SKM-1 treated with dmso at 0.1 percent for 144 hours (cell line): Measurements from ENCODE around the gene PLP1.
"Not testable (repeated sequence)": the region's sequence is repeated elsewhere in the genome, so short reads cannot be mapped to it uniquely, and the experiment has no call there.

Experiments
- DNase-seq: peaks from one replicate; lab custom pipeline; 2025; ENCODE audit not compliant: unreplicated experiment; lab: John Stamatoyannopoulos, UW

The PLP1 gene, protein sequence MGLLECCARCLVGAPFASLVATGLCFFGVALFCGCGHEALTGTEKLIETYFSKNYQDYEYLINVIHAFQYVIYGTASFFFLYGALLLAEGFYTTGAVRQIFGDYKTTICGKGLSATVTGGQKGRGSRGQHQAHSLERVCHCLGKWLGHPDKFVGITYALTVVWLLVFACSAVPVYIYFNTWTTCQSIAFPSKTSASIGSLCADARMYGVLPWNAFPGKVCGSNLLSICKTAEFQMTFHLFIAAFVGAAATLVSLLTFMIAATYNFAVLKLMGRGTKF

DNA sequence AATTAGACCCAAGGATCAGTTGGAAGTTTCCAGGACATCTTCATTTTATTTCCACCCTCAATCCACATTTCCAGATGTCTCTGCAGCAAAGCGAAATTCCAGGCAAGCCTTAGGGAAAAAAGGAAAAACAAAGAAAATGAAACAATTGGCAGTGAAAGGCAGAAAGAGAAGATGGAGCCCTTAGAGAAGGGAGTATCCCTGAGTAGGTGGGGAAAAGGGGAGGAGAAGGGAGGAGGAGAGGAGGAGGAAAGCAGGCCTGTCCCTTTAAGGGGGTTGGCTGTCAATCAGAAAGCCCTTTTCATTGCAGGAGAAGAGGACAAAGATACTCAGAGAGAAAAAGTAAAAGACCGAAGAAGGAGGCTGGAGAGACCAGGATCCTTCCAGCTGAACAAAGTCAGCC lies at the start of gene PLP1:
Gene PLP1 (plus strand): TSS at position 295 of the 400 bp plus-strand sequence. CDS start 156 bp downstream, outside the sequence.
- no peak for DNase-seq

GRCh38 chrX:103727115-103727514 lies 49.5 kb upstream of the PLP1 start:
- no peak for DNase-seq

GRCh38 chrX:103729015-103729414 lies 47.6 kb upstream of the PLP1 start:
- DNase-seq: no peak

DNA sequence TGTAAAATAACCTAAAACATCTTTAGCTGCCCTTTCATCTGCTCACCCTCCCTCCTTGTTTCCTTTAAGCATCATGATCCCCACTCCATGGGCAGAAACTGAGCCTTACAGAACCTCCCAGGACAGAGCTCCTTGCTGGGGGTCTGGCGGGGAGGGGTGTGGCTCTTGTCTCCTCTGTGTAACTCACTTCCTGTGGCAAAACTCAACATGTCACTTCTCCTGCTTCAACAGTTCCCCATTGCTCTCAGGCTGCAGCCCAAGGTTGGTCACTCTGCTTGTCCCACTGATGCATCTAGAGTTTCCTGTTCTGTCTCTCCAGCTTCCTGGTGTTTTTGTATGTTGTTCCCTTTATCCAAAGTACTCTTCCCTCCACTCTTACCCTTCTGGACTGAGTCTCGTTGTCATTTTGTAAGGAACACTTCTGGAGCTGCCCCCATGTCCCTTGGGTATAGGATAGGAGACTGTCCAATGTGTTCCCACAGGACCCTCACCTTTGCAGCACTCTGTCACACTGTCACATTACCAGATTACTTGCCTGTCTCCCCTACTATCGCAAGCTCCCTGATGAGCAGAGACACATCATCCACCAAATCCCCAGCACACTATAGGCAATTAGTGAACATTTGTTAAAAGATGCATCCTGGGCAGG lies 46.4 kb upstream of the PLP1 start:
- peak; percentile 26 for DNase-seq

- DNase-seq: no peak
These were observed 45.7 kb upstream of the PLP1 start for GRCh38 chrX:103730796-103731493.

DNA sequence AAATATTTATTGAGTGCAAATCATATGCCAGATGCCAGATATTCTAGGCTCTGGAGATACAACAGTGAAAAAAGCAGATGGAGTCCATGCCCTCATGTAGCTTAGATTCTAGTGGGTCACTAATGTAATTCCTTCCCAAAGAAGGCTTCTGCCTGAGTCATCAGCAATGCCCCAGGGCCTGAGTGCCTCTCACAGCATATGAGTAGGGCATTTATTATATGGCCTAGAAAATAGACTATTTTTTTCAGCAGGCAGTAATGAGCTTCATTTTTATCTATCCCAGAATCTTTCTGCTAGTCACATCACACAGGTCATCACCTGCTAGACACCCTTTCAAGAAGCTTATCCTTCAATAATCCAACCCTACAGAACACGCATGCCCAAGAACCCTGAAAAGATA lies 43.6 kb upstream of the PLP1 start:
- DNase-seq: no peak

DNA sequence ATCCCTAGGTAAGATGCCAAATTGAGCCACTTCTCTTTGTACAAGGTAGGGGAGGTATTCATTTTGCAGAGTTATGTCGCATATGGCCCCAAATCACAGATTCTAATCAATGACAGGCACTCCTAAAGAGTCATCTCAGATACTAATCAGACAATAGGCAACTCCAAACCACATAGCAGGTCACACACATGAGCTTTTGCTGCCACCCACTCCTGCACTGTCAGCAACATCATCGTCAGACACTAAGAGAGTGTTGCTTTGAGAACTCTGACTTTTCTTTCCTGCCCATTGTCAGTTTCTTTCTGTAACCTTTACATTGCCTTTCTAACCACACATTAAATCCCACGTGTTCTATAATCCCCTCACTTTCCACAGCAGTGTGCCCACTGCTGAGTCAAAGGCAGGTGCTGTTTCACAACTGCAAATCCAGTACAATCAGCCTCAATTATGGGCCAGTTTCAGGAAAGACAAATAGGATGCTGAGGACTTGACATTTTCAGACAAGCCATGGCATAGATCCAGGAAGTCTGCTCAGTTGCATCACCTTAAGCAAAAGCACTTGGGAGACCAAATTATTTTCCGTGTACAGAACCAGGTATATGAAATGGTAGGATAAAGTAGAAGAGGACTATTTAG lies 42.4 kb upstream of the PLP1 start:
- DNase-seq: no peak

- no peak for DNase-seq
These were observed 38.9 kb upstream of the PLP1 start for GRCh38 chrX:103737696-103738095.

- DNase-seq: no peak
These were observed 37.2 kb upstream of the PLP1 start for GRCh38 chrX:103739421-103739820.

- DNase-seq: no peak
These were observed 34.8 kb upstream of the PLP1 start for GRCh38 chrX:103741879-103742278.

DNA sequence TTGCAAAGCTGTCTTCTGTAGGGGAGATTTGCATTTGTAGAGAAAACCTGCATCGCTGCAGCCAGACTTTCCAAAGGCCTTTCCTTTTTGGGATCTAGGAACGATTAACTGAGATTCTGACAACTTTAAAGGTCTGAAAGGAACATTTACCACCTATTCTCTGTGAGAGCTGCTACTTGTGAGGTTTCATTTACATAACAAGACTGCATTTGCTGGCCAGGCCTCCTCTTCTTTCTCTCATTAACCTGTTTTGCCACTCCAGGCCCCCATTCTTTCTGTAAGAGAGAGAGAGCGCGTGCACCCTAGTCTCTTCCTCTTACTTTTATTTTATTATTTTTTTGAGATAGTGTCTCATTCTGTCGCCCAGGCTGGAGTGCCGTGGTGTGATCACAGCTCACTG lies 34.3 kb upstream of the PLP1 start:
- no peak for DNase-seq

DNA sequence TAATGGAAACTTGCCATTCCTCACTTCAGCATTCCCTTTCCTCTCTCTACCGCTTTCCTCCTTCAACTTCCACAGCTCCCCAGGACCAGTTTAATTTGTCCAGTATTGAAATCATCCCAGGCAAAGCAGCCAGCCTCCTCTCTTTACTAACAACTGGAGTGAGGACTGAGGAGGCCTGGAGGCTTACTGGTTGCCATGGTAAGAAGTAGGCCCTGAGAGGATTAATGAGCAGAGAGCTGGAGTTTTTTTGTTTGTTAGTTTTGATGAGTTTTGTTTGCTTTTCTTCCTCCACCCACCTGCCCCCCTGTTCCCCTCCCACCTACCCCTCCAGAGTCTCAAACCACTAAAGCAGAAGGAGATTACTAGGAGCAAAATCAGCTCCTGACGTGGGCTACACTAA lies 29.5 kb upstream of the PLP1 start:
- no peak for DNase-seq

- no peak for DNase-seq
These were observed 22.2 kb upstream of the PLP1 start for GRCh38 chrX:103754401-103754800.

DNA sequence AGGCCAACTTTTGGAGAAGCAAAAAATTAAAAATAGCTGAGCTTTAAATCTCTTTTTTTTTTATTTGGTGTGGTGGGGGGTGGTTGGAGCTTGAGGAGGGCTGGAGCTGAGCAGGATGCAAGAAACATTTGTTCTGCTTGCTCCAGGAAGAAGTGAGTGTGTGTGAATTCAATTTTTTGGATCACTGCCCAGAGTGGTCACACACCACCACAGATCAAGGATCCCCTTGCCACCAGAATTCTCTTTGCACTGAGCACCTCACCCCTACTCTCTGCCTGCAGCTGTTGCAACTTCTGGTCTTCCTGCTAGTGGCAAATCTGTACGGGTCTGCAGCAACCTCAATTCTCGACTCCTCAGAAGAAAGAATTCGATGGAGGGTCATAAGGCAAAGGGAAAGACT lies 19.9 kb upstream of the PLP1 start:
- no peak for DNase-seq

GRCh38 chrX:103758555-103758954 lies 18.1 kb upstream of the PLP1 start:
- DNase-seq: no peak

- DNase-seq: not testable (repeated sequence)
These were observed 13.1 kb upstream of the PLP1 start for GRCh38 chrX:103763541-103763940.

GRCh38 chrX:103766813-103767555 lies 9.7 kb upstream of the PLP1 start:
- DNase-seq: not testable (repeated sequence)

DNA sequence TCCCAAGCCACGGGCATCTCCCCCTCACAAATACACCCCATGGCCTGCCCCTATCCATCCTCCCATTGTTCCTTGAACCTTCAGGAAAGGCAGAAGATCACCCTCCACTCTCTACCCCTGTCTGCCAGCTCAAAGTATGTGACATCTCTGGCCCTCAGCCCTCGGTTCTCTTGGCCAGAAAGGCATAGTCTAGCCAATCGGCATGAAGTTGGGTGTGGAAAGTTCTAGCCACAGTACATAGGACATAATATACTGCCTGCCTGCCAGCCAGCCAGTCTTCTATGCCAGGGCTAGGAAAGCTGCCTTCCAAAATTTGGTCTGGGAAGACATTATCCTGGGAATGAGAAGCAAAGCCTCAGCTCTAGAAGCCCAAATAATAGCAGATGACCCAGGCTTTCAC lies 3.2 kb upstream of the PLP1 start:
- no peak for DNase-seq

DNA sequence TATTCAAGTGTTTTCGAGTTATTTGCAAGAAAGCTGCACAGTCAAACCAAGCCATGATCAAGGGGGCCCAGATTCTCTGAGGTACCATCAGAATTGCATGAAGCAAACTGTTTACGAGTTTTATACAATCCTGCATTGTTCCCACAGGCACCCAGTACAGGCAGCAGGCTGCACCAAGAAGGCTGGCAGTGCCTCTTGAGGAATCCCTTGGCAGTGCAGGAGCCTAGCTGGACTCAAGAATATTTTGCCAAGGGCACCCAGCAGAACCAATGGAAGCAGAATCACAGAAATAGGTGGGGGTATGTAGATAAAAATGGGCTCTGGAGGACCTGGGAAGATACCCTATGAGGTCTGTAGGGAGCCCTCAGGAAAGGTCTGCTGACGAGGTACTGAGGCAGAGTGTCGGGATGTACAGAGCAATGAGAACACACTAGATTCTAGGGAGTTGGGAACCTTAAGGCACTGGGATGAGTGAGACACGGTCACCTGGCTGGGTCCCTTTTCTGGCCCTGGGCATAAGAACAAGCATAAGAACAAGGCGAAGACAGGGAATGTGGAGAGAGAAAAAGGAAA lies 2.5 kb upstream of the PLP1 start:
- DNase-seq: no peak

DNA sequence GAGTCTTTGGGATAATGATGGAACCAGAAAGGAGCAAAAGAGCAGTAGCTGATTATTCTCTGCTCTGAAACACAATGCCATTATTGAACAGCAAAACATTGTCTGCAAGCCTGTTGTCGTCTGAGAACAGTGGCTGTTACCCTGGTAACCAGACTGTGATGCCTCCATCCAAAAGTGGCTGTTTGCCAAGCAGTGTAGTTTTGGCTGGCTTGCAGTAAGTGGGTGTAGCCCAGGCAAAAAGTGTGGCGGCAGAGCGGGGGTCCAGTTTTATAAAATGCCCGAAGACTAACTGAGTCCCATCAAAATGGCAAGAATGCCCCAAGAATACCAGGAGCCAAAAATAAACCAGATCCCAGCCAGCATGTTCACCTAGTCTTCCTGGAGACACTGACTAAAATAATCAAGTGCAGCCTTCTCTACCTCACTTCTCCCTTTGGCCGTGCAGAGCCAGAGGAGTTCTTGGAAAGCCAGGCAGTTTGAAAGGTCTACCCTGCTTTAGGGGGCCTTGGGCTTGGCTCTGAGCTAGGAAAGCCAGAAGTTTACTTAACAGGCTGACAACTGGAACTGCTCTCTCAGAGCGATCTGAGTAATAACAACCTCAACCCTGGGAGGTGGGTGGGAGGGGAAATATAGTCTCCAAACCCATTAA lies 2.6 kb downstream of the PLP1 start:
- DNase-seq: no peak
